CD4-positive, alpha-beta T cell treated with Interleukin-1 beta for 1 hour (primary cell): ENCODE data around the gene BORCS5.
"Not testable (repeated sequence)": the region's sequence is repeated elsewhere in the genome, so short reads cannot be mapped to it uniquely, and the experiment has no call there.

Experiments
- DNase-seq, 2 donors: peaks; one replicate each; pipeline ENCODE4 v3.0.0-alpha.2; 2020 to 2022

BORCS5 gene

DNA sequence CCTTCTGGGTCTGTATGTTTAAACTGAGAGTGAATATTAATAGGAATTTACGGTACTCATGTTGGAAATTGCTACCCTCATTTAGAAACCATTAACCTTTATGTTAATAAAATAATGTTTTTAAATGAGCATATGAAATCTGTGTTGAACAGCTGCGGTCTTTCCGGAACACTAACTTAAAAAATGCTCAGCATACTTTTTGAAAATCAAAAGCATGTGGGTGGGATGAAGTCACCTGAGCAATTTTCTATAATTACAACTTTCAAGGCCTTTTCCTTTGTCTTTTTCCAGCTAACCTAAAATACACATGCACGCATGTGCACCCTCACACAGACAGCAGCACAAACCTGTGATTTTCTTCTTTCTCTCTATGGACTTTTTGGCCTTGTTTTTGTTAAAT is 39.8 kb downstream of the BORCS5 start:
- no peak for DNase-seq

GRCh38 chr12:12397184-12397583 is 40.3 kb downstream of the BORCS5 start:
- no peak for DNase-seq

GRCh38 chr12:12398026-12398859 is 41.4 kb downstream of the BORCS5 start:
- DNase-seq = no peak

DNA sequence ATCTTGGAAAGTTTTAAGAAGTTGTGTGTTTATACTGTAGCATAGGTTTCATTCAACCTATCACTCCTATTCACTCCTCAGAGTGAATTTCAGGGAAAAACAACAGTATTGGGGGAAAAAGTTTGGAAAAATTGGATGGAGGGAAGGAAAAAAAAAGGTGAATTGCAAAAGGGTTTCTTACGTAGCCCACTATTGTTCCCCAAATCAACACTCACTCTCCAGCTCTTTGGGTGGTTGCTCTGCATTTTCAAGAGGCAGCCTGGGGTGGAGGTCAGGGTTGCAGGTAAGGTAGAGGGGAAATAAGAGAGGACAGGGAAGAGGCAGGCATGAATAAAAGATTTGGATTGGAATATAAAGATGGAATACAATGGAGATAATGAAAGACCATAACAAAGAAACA is 42.3 kb downstream of the BORCS5 start:
- DNase-seq = no peak

DNA sequence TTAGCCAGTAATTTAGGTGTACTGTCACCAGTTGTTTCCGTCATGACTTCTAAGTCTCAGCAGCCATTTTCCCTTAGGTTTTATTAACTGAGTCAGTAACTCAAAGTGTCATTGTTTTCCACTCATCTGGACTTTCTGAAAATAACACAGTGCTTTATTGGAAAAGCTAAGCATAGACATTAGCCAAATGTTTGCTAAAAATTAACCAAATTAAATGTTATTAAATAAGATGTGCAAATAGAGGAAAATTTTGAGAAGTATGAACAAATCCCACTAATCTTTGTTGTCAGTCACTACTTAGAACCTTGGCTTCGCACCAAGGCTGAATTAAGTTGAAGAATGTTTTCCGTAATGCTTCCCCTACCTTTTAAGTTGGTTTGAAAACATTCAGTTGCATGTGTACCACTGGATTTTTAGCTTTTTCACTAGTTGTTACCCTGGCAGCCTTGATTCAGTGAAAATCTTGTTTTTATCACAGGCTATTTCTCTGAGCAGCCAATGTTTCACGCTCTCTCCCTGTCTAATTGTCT is 43.0 kb downstream of the BORCS5 start:
- DNase-seq = no peak

DNA sequence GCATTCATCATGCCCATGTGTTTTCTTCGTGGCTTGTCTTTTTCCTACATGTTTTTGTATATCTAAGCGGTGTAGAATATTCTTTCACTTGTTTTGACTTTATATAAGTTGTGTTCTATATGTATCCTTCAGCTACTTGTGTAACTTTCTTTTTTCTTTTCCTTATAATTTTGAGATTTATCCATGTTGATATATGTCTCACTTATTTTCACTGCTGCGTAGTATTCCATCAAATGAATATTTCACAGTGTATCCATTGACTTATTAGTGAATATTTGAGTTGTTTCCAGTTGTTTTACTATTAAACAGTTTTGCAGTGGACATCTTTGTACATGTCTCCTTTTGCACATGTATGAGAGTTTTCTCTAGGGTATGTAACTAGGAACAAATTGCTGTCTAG is 43.9 kb downstream of the BORCS5 start:
- DNase-seq = no peak

- no peak for DNase-seq
Observed at GRCh38 chr12:12403264-12404248, 46.7 kb downstream of the BORCS5 start.

DNA sequence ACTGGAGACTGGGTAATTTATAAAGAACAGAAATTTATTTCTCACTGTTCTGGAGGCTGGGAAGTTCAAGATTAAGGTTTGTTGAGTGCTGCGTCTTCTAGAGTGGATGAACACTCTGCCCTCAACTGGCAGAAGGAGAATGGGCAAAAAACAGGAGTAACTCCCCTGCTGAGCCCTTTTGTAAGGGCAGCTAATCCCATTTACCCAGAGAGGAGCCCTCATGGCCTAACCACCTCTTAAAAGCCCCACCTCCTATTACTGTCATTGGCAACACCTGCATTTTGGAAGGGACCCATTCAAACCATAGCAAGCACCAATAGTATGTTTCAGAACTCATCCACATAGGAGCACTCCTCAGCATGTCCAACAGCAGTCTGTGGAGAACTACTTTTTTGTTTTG is 47.4 kb downstream of the BORCS5 start:
- DNase-seq = no peak

DNA sequence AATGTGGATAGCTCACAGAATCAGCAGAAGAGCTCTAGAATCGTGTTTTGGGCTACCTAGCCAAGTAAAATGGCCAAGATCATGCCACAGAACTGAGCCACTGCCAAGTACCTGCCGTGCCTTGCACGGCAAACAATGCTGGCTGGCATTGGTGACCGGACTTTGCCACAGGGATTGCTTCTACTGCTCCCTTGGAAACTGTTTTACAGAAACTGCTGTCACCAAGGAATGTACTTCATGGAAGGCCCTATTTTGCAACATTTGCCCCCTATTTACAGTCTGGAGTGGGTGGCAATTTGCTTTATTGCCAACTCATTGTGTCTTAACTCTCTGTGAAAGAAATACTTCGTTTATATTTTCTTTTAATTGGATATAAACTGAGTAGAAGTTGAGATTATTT is 49.0 kb downstream of the BORCS5 start:
- no peak for DNase-seq

DNA sequence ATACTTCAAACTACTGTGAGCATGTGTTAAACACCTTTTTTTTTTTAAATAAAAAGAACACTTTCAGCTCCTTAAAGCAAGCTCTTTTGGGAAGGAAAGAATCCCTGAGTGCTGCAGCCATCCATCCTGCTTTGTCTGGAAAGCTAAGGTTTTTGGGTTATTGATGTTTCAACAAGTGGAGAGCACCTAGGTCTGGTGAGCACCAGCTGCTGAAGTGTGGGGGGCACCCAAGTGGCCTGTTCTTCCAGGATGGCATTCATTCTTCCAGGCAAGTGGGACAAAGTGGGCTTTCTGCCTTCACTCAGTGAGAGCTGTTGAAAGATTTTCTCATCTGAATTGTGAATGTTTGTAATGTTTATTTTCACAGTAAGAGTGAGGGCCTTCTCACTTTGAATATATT is 49.9 kb downstream of the BORCS5 start:
- DNase-seq = no peak

DNA sequence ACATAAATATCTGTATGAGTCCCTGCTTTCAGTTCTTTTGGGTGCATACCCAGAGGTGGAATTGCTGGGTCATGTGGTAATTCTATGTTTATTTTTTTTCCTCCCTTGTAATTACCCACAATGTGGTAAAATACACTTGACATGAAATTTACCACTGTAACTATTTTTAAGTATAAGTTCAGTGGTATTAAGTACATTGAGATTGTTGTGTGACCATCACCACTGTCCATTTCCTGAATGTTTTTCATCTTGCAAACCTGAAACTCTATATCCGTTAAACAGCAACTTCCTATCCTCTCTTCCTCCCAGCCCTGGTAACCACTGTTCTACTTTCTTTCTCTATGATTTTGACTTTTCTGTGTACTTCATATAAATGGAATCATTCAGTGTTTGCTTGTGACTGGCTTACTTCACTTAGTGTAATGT is 51.4 kb downstream of the BORCS5 start:
- peak in 1 of 2 donors; percentile 33 for DNase-seq

DNA sequence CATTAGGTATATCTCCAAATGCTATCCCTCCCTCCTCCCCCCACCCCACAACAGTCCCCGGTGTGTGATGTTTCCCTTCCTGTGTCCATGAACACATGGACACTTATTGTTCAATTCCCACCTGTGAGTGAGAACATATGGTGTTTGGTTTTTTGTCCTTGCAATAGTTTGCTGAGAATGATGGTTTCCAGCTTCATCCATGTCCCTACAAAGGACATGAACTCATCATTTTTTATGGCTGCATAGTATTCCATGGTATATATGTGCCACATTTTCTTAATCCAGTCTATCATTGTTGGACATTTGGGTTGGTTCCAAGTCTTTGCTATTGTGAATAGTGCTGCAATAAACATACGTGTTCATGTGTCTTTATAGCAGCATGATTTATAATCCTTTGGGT is 52.5 kb downstream of the BORCS5 start:
- DNase-seq = not testable (repeated sequence)

GRCh38 chr12:12415886-12416285 is 59.0 kb downstream of the BORCS5 start:
- no peak for DNase-seq

GRCh38 chr12:12419165-12419564 is 62.3 kb downstream of the BORCS5 start:
- not testable (repeated sequence) for DNase-seq

- no peak for DNase-seq
Observed at GRCh38 chr12:12423367-12423766, 66.5 kb downstream of the BORCS5 start.

DNA sequence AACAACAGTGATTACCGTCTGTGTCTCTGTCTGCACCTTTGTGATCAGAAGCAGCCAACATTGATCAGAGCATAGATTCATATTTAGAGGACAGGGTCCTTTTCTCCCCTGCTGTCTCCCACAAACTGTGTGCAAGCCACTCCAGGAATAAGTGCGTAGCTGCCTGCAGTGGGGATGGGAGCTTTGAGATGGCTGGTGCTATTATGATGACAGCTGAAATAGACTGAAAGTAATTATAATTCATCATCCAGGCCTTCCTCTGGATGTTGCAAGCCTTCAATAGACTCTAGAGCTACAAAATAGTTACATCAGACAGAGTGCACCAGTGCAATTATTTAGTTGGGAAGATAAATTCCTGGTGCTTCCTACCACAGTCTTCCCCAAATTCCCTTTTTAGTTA is 68.1 kb downstream of the BORCS5 start:
- DNase-seq = no peak

GRCh38 chr12:12425616-12426015 is 68.7 kb downstream of the BORCS5 start:
- no peak for DNase-seq

- DNase-seq = no peak
Observed at GRCh38 chr12:12427568-12427967, 70.7 kb downstream of the BORCS5 start.

DNA sequence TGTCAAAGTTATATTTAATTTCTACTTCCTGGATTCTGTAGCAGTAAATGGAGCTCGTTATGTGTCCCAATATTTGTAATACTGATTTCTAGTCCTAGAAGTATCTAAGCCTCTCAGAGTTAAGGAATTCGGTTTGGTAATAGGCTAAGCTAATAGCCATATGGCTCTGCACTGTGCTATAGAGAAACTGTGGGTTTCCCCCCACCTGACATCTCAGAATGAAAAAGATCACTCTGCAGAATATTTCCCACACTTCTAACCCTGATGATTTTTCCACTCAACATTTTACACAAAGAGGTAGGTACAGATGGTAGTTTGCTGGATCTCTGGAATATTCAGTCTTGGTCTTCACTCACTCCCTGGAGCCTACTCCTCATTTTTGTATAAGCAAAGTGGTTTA is 71.2 kb downstream of the BORCS5 start:
- DNase-seq = no peak

DNA sequence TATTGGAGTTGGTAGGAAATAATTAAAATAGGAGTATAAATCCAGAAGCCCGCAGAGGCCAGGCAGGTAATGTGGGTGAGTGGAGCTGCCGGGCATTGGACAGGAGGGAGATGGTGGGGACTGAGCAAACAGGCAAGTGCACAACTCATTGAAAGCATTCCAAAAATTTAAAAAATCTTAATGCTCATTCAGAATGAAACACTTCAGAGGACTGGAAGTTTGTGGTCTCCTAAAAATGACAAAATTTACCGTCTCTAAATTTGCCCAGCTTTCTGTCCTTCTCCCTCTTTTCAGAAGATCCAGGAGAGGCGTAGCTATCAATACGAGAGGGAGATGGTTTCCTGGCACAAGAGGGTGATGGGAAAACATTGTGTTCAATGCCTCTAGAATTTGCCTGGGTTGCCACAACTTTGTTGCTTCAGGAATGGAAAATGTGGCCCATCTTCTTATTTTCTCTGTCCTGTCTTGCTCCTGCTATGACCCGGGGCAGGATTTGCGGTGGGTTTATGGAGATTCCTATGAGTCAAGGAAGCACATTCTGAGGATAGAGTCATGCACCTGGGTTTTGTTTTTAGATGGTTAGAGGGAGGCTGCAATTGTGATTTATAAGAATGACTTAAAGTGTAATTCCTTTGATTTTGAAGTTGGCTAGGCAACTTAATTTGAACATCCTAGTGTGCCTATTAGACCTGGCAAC is 72.2 kb downstream of the BORCS5 start:
- DNase-seq = no peak

DNA sequence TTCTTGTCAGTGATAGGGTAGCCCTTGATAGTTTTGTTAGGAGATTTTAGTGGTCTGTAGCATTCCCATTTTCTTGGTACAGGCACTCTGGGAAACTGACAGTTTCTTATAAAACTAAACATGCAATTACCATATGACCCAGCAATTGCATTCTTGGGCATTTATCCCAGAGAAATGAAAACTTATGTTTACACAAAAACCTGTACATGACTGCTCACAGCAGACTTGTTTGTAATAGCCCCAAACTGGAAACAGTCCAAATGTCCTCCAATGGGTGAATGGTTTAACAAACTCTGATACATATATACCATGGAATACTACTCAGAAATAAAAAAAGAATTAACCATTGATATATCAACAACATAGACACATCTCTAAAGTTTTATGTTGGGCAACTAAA is 75.5 kb downstream of the BORCS5 start:
- no peak for DNase-seq

- DNase-seq = no peak
Observed at GRCh38 chr12:12433203-12433731, 76.4 kb downstream of the BORCS5 start.
